ENCODE measurements around the gene PCDHA7. TPM values are rescaled to one million over a fixed set of nuclear protein-coding genes. Genes with fewer than 3 reads are reported as not detected.

Gene PCDHA7
- total RNA-seq, 1 experiment from 2014 or later, result 0.48 TPM

DNA sequence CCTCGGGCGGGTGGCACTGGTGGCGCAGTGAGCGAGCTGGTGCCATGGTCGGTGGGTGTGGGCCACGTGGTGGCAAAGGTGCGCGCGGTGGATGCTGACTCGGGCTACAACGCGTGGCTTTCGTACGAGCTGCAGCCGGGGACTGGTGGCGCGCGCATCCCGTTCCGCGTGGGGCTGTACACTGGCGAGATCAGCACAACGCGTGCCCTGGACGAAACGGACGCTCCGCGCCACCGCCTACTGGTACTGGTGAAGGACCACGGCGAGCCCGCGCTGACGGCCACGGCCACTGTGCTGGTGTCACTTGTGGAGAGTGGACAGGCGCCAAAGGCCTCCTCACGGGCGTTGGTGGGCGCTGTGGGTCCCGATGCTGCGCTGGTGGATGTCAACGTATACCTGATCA, 25.2 kb upstream of the PCDHA7 start:
- Histone ChIP-seq H3K9me3 (ENCODE audit: control insufficient read depth, low read depth, low read length) (no peaks in the 10 kb centered on the region), H2BK15ac (ENCODE audit: low read depth, low read length) (no peak overlapping the region), H3K27ac (ENCODE audit: insufficient read length, low read depth, low read length) (no peak overlapping the region), H3K79me2 (ENCODE audit: insufficient read depth, low read length) (no peaks in the 10 kb centered on the region), H4K20me1 (ENCODE audit: control insufficient read depth, insufficient read depth, insufficient read length) (no peaks in the 10 kb centered on the region), H2AK5ac (ENCODE audit: insufficient read length, low read length) (no peak overlapping the region), H2BK120ac (ENCODE audit: low read depth, low read length, poor library complexity, severe bottlenecking) (no peak overlapping the region), H3K23me2 (ENCODE audit: insufficient read length, low read depth, low read length, poor library complexity, severe bottlenecking) (no peaks in the 10 kb centered on the region), H3K79me1 (ENCODE audit: insufficient read depth, low read depth, low read length, poor library complexity, severe bottlenecking) (no peaks in the 10 kb centered on the region), H3K4ac (ENCODE audit: low read depth, low read length) (no peak overlapping the region), H2BK20ac (ENCODE audit: low read depth, low read length, poor library complexity, severe bottlenecking) (no peak overlapping the region), H3K14ac (ENCODE audit: insufficient read depth, low read length) (no peak overlapping the region), H2BK12ac (ENCODE audit: insufficient read length, low read depth, low read length) (no peak overlapping the region), H3K23ac (ENCODE audit: insufficient read length, low read depth, low read length) (no peak overlapping the region), H3K4me1 (ENCODE audit: insufficient read depth, low read length) (no peaks in the 10 kb centered on the region), H3K18ac (ENCODE audit: insufficient read length, low read depth, low read length) (no peak overlapping the region), H4K5ac (ENCODE audit: insufficient read length, low read depth, low read length) (no peak overlapping the region), H2AFZ (ENCODE audit: low read length) (no peak overlapping the region), H3K56ac (ENCODE audit: insufficient read length, low read depth, low read length) (no peak overlapping the region), H4K91ac (ENCODE audit: insufficient read length, low read depth, low read length) (no peak overlapping the region), H4K8ac (replicated peaks; ENCODE audit: insufficient read length, low read depth, low read length) (no peak overlapping the region), H3K9ac (ENCODE audit: extremely low read depth, insufficient read length, low read length) (no peak overlapping the region), H2BK5ac (ENCODE audit: insufficient read length, low read length) (no peak overlapping the region), H3K4me2 (ENCODE audit: insufficient read depth, insufficient read length, low read length) (no peak overlapping the region), H3T11ph (ENCODE audit: low read length) (no peak overlapping the region), H3K27me3 (ENCODE audit: insufficient read depth, low read length) (no peaks in the 10 kb centered on the region)
- Mint-ChIP-seq H3K36me3 (ENCODE audit: insufficient read depth in 1 of 3, low read depth in 3 of 3) (peaks cover 4 to 36% (median 17%) of the 10 kb centered on the region in 3 experiments; a peak in 5 of 7 replicates), H3K4me3 (no peak overlapping the region; a peak in 1 of 5 replicates), H3K9me3 (peaks cover 31 to 36% of the 10 kb centered on the region in 2 experiments), H3K27ac (no peak overlapping the region), H3K27me3 (ENCODE audit: low read depth) (no peaks in the 10 kb centered on the region), H3K4me1 (peaks cover 0 to 4% of the 10 kb centered on the region in 2 experiments; a peak in 2 of 4 replicates)
- no CpG with 5 or more reads among the region's 43 CpGs for WGBS (ENCODE audit: extremely low coverage, insufficient read length, low lambda C conversion rate)
- TF ChIP-seq, protein P1, sequence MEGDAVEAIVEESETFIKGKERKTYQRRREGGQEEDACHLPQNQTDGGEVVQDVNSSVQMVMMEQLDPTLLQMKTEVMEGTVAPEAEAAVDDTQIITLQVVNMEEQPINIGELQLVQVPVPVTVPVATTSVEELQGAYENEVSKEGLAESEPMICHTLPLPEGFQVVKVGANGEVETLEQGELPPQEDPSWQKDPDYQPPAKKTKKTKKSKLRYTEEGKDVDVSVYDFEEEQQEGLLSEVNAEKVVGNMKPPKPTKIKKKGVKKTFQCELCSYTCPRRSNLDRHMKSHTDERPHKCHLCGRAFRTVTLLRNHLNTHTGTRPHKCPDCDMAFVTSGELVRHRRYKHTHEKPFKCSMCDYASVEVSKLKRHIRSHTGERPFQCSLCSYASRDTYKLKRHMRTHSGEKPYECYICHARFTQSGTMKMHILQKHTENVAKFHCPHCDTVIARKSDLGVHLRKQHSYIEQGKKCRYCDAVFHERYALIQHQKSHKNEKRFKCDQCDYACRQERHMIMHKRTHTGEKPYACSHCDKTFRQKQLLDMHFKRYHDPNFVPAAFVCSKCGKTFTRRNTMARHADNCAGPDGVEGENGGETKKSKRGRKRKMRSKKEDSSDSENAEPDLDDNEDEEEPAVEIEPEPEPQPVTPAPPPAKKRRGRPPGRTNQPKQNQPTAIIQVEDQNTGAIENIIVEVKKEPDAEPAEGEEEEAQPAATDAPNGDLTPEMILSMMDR (conservative IDR thresholded peaks at IDR 0.05), result no peak
- DNase-seq, result peak; percentile 27

All from H9 (cell line).